Measurements from ENCODE around the gene TARBP2. TPM values are rescaled to one million over a fixed set of nuclear protein-coding genes. Genes with fewer than 3 reads are reported as not detected.

Gene TARBP2
- polyA plus RNA-seq, 1 of the 3 experiments (the other 2 are of a cell fraction): 57.8 TPM

DNA sequence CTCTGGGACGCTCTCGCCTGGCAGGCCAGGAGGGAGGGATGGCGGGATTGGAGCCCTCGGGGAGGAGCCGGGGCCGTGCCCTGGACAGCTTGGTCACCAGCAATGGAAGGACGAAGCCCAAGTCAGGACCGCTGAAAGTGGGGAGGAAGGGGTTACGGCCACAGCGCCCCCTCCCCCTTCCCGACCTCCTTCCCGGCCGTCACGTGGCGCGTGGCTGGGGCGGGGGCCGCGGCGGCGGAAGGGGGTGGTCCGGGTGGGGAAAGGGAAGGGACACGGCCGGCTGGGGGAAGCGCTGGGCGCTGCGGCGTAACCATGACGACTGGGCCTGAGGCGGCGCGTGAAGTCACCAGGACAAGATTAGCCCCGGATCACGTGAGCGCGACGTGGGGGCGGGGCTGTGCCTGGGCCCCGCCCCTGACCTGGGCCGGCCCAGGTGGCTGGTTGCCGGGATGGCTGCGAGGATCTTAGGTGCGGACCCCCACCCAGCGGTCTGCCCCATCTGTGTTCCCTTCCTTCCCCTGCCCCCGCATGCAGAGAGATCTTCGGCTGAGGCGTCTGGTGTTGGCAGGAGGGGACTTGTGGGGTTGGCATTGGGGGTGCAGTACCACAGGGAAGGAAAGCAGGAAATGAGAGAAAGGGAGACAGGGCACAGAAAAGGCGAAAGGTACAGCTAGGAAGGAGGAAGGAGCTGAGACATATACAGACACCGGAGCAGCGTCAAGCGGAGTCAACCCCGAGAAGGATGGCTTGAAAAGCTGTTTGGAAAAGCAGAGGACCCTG is 8.1 kb upstream of the TARBP2 start:
- Histone ChIP-seq H3K4me2 (peak overlapping the region; percentile 80), H3K4me1 (ENCODE audit: control insufficient read depth in 1 of 2, insufficient read depth in 2 of 2, low read depth in 1 of 2, low read length in 1 of 2) (peaks cover 24 to 36% of the 10 kb centered on the region in 2 experiments), H3K9ac (peak overlapping the region; percentile 63), H3F3A (replicated peaks; ENCODE audit: insufficient read depth) (peaks cover 33% of the 10 kb centered on the region), H3K27me3 (ENCODE audit: insufficient read depth) (no peaks in the 10 kb centered on the region), H3K9me3 (no peaks in the 10 kb centered on the region), H3K36me3 (replicated peaks in 1 of 2; ENCODE audit: control insufficient read depth in 1 of 2, insufficient read depth in 2 of 2, low read length in 1 of 2) (peaks cover 3 to 8% of the 10 kb centered on the region in 2 experiments), H3K4me3 (ENCODE audit: low read depth in 2 of 2, low read length in 1 of 2) (peak overlapping the region; percentile 47 to 57), H4K20me1 (ENCODE audit: insufficient read depth) (no peaks in the 10 kb centered on the region), H3K27ac (ENCODE audit: low read depth in 2 of 2, low read length in 1 of 2) (peak overlapping the region; percentile 63 to 94), H3K9me2 (no peaks in the 10 kb centered on the region), H3K79me2 (ENCODE audit: insufficient read depth) (peaks cover 58% of the 10 kb centered on the region), H2AFZ (ENCODE audit: low read depth) (peak overlapping the region; percentile 72)
- 3% methylated on average over 19 of the region's 52 CpGs for WGBS (ENCODE audit: low lambda C conversion rate)
- DNase-seq: peak; percentile 97
- CTCF ChIA-PET: interaction anchor here (0.9 to 2.4 kb wide), 9 partner anchors 11 to 193 kb away, joined by 4 to 14 read pairs (median 7); partner anchors contain the start of gene MYG1
- POLR2A ChIA-PET: interaction anchor here (0.5 to 4.5 kb wide), 8 partner anchors 8 to 194 kb away, joined by 3 to 28 read pairs (median 4); partner anchors contain the start of genes AAAS, MYG1 and TARBP2
- TF ChIP-seq, protein P1, sequence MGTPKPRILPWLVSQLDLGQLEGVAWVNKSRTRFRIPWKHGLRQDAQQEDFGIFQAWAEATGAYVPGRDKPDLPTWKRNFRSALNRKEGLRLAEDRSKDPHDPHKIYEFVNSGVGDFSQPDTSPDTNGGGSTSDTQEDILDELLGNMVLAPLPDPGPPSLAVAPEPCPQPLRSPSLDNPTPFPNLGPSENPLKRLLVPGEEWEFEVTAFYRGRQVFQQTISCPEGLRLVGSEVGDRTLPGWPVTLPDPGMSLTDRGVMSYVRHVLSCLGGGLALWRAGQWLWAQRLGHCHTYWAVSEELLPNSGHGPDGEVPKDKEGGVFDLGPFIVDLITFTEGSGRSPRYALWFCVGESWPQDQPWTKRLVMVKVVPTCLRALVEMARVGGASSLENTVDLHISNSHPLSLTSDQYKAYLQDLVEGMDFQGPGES (IDR thresholded peaks at IDR 0.05; ENCODE audit: low read depth, low read length): no peak
- TF ChIP-seq, protein P2, sequence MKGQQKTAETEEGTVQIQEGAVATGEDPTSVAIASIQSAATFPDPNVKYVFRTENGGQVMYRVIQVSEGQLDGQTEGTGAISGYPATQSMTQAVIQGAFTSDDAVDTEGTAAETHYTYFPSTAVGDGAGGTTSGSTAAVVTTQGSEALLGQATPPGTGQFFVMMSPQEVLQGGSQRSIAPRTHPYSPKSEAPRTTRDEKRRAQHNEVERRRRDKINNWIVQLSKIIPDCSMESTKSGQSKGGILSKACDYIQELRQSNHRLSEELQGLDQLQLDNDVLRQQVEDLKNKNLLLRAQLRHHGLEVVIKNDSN (IDR thresholded peaks at IDR 0.05; ENCODE audit: borderline replicate concordance, low read depth): peak; percentile 94; the same call in 1 of the 2 replicates
- TF ChIP-seq TAF1 (IDR thresholded peaks at IDR 0.05; ENCODE audit: borderline replicate concordance, low read depth, low read length) (peak; percentile 43; the same call in 1 of the 2 replicates), CHD2 (IDR thresholded peaks at IDR 0.05; ENCODE audit: low read length, partially characterized antibody) (peak; percentile 80), MXI1 (IDR thresholded peaks at IDR 0.05; ENCODE audit: low read depth, low read length) (peak; percentile 84), RCOR1 (IDR thresholded peaks at IDR 0.05; ENCODE audit: low read length) (0 out of 2 replicates have a peak, but pooled peaks have one; percentile 29), POLR2AphosphoS5 (IDR thresholded peaks at IDR 0.05; ENCODE audit: low read depth, low read length) (peak; percentile 79), SIN3A (IDR thresholded peaks at IDR 0.05; ENCODE audit: borderline replicate concordance, low read depth, low read length) (0 out of 2 replicates have a peak, but pooled peaks have one; percentile 7), EP300 (IDR thresholded peaks at IDR 0.05; ENCODE audit: borderline replicate concordance in 1 of 2, low read depth in 1 of 2, low read length in 1 of 2) (peak in 1 of 2 experiments; percentile 50; a peak in 2 of 4 replicates), RXRA (IDR thresholded peaks at IDR 0.05; ENCODE audit: borderline replicate concordance, low read depth) (no peak)
- TF ChIP-seq, protein P3, sequence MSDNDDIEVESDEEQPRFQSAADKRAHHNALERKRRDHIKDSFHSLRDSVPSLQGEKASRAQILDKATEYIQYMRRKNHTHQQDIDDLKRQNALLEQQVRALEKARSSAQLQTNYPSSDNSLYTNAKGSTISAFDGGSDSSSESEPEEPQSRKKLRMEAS (IDR thresholded peaks at IDR 0.05; ENCODE audit: low read depth): peak; percentile 55
- TF ChIP-seq, protein P4, sequence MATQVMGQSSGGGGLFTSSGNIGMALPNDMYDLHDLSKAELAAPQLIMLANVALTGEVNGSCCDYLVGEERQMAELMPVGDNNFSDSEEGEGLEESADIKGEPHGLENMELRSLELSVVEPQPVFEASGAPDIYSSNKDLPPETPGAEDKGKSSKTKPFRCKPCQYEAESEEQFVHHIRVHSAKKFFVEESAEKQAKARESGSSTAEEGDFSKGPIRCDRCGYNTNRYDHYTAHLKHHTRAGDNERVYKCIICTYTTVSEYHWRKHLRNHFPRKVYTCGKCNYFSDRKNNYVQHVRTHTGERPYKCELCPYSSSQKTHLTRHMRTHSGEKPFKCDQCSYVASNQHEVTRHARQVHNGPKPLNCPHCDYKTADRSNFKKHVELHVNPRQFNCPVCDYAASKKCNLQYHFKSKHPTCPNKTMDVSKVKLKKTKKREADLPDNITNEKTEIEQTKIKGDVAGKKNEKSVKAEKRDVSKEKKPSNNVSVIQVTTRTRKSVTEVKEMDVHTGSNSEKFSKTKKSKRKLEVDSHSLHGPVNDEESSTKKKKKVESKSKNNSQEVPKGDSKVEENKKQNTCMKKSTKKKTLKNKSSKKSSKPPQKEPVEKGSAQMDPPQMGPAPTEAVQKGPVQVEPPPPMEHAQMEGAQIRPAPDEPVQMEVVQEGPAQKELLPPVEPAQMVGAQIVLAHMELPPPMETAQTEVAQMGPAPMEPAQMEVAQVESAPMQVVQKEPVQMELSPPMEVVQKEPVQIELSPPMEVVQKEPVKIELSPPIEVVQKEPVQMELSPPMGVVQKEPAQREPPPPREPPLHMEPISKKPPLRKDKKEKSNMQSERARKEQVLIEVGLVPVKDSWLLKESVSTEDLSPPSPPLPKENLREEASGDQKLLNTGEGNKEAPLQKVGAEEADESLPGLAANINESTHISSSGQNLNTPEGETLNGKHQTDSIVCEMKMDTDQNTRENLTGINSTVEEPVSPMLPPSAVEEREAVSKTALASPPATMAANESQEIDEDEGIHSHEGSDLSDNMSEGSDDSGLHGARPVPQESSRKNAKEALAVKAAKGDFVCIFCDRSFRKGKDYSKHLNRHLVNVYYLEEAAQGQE (IDR thresholded peaks at IDR 0.05; ENCODE audit: low read depth, low read length): no peak
- TF ChIP-seq, protein P5, sequence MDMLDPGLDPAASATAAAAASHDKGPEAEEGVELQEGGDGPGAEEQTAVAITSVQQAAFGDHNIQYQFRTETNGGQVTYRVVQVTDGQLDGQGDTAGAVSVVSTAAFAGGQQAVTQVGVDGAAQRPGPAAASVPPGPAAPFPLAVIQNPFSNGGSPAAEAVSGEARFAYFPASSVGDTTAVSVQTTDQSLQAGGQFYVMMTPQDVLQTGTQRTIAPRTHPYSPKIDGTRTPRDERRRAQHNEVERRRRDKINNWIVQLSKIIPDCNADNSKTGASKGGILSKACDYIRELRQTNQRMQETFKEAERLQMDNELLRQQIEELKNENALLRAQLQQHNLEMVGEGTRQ (IDR thresholded peaks at IDR 0.05; ENCODE audit: borderline replicate concordance, low read depth, low read length): peak; percentile 80
- TF ChIP-seq, protein P6, sequence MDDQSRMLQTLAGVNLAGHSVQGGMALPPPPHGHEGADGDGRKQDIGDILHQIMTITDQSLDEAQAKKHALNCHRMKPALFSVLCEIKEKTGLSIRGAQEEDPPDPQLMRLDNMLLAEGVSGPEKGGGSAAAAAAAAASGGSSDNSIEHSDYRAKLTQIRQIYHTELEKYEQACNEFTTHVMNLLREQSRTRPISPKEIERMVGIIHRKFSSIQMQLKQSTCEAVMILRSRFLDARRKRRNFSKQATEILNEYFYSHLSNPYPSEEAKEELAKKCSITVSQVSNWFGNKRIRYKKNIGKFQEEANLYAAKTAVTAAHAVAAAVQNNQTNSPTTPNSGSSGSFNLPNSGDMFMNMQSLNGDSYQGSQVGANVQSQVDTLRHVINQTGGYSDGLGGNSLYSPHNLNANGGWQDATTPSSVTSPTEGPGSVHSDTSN (IDR thresholded peaks at IDR 0.05): 0 out of 2 replicates have a peak, but pooled peaks have one; percentile 8

Measured in SK-N-SH (cell line).